HG02798 (cell line): Measurements from ENCODE around the gene PCDHGB2.
"Not testable (repeated sequence)": the region's sequence is repeated elsewhere in the genome, so short reads cannot be mapped to it uniquely, and the experiment has no call there.

Experiments
- ATAC-seq: cut with Tn5 transposase; IDR thresholded peaks from one replicate; pipeline ENCODE4 v1.9.1; 2021; ENCODE audit warnings: mild to moderate bottlenecking; ENCODE audit not compliant: unreplicated experiment, poor library complexity

Gene PCDHGB2

GRCh38 chr5:141382469-141383294 lies 22.9 kb downstream of the PCDHGB2 start, which contains the start of gene PCDHGA7:
PCDHGA7 (plus strand) TSS chr5:141382742; CDS start chr5:141382900, 158 bp downstream.
- ATAC-seq, result peak; percentile 52

GRCh38 chr5:141383345-141383744 lies 23.6 kb downstream of the PCDHGB2 start:
- ATAC-seq, result no peak

GRCh38 chr5:141384471-141385267 lies 24.9 kb downstream of the PCDHGB2 start:
- no peak for ATAC-seq

GRCh38 chr5:141387557-141388311 lies 27.9 kb downstream of the PCDHGB2 start, which contains the start of gene PCDHGB4:
PCDHGB4 (plus strand) TSS chr5:141387698; CDS start chr5:141387885, 187 bp downstream.
- peak; percentile 88 for ATAC-seq

- ATAC-seq, result no peak
Measured at GRCh38 chr5:141388661-141389060, 28.9 kb downstream of the PCDHGB2 start.

- no peak for ATAC-seq
Measured at GRCh38 chr5:141389153-141390042, 29.6 kb downstream of the PCDHGB2 start.

- no peak for ATAC-seq
Measured at GRCh38 chr5:141392429-141393198, 32.8 kb downstream of the PCDHGB2 start, which contains the start of gene PCDHGA8. PCDHGA8 (plus strand) TSS chr5:141392633; CDS start chr5:141392814, 181 bp downstream.

- ATAC-seq, result no peak
Measured at GRCh38 chr5:141393267-141393666, 33.5 kb downstream of the PCDHGB2 start.

GRCh38 chr5:141394401-141395187 lies 34.8 kb downstream of the PCDHGB2 start:
- not testable (repeated sequence) for ATAC-seq

GRCh38 chr5:141397756-141398551 lies 38.2 kb downstream of the PCDHGB2 start, which contains the start of gene PCDHGB5:
PCDHGB5 (plus strand) TSS chr5:141397947; CDS start chr5:141398128, 181 bp downstream.
- ATAC-seq, result peak; percentile 96

GRCh38 chr5:141398608-141399007 lies 38.8 kb downstream of the PCDHGB2 start:
- ATAC-seq, result no peak

- no peak for ATAC-seq
Measured at GRCh38 chr5:141399555-141400258, 39.9 kb downstream of the PCDHGB2 start.

GRCh38 chr5:141402553-141403243 lies 42.9 kb downstream of the PCDHGB2 start, which contains the start of gene PCDHGA9:
PCDHGA9 (plus strand) TSS chr5:141402778; CDS start chr5:141402953, 175 bp downstream.
- no peak for ATAC-seq

- ATAC-seq, result no peak
Measured at GRCh38 chr5:141403387-141403786, 43.6 kb downstream of the PCDHGB2 start.

- ATAC-seq, result not testable (repeated sequence)
Measured at GRCh38 chr5:141407790-141408505, 48.2 kb downstream of the PCDHGB2 start, which contains the start of gene PCDHGB6. PCDHGB6 (plus strand) TSS chr5:141408021; CDS start chr5:141408203, 182 bp downstream.
